GM18502 (cell line): ENCODE measurements around the gene SLC38A3.

Source experiments
- ATAC-seq: cut with Tn5 transposase; IDR thresholded peaks from one replicate; pipeline ENCODE4 v1.9.1; 2021; ENCODE audit warnings: mild to moderate bottlenecking; ENCODE audit not compliant: unreplicated experiment, poor library complexity

The SLC38A3 gene

DNA sequence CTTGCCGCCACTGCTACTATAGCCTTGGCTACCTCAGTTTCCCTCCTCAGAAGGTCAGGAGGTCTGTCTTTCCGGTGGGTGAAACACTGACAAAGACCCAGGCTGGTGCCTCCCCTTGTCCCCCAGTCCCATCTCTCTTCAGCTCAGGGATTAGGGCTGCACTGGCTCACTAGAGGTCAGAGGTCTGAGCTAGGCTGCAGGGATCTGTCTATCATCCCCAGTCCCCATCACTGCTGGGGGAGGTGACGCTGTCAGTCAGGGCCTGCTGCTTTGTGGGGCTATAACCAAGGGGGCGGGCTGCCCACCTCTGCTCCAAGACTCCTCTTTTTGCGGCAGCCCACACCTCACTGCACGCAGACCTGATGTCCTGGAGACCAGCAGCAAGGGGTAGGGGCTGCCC is 36.3 kb upstream of the SLC38A3 start:
- ATAC-seq: no peak

DNA sequence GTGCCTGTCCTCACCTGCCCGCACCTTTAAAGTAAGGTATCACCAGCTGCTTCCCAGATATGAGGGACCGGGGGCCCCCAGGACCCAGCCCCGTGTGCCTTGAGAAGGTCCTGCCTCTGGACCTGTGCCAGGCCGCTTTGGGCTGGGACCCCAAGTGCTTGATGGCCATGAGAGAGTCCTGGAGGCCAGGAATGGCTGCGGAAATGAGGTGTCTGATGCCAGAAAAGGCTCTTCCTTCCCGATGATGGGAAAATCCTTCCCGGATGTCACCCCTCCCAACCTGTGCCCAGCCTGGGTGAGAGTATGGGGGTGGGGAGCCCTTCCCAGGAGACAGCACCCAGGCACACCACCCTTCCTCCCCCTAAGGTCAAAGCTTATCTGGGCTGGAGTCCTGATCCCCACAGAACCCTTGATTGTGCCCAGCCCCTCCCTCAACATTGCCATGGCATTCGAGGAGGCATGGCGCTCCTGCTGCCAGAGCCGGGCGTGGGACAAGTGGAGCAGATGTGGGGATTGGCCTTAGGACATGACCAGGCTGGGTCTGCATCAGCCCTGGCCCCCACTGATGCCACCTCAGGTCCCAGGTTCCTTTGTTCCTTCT is 35.7 kb upstream of the SLC38A3 start:
- ATAC-seq: no peak

DNA sequence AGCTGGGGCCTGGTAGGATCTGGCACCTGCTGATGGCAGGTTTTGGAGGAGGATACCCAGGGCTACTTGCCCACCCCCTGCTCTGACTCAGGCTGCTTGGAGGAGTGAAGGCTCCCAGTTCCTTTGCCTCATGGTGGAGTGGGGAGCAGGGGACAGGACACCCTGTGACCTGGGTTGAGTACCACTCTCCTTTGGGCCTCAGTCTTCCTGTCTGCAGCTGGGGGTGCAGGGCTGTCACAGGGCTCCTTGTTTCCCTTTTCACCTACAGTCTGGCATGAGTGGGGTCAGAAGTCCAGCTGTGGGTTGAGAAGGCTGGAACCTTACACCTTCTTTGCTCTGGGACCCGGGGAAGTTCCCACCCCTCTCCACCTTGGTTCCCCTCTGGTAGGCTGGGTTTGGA is 35.2 kb upstream of the SLC38A3 start:
- no peak for ATAC-seq

DNA sequence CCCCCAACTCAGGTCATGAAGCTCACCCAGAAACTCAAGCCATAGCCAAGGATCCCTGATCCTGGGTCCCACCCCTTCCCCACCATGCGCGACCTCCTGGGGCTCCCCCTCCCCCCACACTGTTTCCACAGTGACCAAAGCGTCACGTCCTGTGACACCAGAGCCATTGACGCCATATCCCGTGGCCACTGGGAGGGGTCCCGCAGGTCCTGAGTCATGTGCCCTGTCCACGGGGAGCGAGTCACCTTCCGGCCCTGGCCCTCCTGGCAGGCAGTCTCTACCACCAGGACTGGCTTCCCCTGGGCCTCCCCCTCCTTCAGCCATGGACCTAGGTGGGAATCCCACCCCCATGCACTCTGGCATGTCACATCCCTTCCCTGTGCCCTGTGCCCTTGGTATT is 34.4 kb upstream of the SLC38A3 start:
- ATAC-seq: no peak

DNA sequence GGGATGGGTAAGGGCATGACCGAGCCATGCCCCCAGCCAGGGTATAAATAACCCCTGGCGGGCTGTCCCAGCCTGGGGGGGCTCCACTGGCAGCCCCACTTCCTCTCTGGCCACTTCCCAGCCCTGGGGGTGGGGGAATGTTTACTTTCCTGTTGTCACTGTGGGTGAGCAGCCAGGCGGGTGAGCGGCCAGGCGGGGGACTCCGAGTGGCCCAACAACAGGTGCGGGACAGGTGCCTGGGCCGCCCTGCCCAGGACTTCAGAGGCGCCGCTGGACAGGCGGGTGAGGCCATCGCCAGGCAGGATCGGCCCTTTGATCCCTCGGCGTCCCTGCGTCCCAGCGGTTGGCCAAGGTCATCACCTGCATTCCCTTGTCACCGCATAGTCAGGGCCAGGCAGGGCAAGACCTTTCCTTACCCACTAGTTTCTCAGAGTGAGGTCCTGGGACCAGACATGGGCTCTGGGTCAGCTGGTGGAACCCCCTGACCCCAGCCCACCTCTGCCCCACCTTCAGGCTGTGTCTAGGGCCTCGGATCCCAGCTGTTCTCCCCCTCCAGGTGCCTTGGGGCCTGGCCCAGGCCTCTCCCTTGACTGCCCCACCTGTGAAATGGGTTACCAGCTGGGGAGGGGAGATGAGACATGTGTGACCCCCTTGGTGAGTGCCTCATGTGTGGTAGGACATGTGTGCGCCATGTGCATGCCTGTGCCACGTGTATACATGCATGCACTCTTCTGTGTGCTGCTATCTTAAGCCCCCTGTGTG is 33.4 kb upstream of the SLC38A3 start:
- ATAC-seq: no peak

DNA sequence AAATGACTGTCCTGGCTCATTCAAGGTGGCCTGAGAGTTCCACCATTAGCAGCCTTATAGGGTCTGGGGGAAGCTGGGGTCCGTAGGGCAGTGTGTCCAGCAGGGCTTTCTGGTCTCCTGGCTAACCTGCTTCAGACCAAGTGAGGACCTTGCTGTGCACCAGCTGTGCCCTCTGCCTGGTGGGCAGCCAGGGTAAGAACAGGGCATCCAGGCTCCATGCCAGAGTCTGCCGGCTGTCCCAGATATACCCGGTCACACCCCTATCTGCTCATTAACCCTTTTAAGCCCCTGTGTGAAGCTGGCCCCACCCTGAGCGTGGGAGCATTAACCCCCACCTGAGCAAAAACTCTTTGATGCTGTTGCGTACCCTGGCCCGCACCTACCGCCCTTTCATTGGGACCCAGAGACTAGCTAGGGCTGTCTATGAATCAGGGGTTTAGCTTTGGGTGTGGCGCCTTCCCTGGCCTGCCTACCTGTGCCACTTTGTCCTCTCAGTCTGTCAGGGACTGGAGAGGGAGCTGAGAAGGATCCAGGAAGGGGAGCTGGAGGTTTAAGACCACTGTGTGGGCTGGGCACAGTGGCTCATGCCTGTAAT is 32.3 kb upstream of the SLC38A3 start:
- ATAC-seq: no peak

DNA sequence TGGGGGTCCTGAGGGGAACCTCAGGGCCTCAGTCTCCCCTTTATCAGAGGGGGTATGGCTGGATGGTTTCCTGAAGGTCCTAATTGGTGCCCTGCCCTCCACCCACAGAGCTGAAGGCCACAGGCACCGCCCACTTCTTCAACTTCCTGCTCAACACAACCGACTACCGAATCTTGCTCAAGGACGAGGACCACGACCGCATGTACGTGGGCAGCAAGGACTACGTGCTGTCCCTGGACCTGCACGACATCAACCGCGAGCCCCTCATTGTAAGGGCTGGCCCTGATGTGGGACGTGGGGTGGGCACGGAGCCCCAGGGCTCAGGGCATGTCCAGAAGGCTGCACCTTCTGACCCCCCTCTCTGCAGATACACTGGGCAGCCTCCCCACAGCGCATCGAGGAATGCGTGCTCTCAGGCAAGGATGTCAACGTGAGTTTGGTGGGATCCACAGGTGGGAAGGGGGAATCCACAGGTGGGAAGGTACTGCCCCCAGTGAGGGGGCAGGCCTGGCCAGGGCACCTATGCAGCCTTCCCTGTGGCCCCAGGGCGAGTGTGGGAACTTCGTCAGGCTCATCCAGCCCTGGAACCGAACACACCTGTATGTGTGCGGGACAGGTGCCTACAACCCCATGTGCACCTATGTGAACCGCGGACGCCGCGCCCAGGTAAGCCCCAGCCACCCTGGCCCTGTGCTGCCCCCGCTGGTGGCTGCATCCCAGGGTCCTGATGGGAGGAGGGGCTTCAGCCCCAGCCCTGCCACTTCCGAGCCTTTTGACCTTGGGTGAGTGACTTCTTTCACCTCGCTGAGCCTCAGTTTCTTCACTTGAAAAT is 31.2 kb upstream of the SLC38A3 start:
- no peak for ATAC-seq

DNA sequence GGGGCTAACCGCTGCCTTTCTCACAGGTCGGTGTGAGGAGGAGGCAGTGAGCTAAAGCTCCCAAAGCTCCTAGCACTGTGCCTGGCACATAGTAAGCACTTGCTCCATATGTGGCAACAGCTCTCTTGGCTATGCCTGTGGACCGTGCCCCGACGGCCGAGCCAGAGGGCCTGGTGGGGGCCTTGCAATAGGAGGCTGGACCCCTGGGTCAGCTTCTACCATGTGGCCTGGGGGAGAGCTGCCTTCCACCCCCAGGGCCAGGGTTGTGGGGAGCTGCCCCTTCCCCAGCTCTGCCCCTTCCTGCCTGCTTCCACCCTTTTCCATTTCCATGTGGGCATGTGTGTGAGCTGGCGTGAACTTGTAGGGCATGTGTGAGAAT is 30.6 kb upstream of the SLC38A3 start:
- no peak for ATAC-seq

DNA sequence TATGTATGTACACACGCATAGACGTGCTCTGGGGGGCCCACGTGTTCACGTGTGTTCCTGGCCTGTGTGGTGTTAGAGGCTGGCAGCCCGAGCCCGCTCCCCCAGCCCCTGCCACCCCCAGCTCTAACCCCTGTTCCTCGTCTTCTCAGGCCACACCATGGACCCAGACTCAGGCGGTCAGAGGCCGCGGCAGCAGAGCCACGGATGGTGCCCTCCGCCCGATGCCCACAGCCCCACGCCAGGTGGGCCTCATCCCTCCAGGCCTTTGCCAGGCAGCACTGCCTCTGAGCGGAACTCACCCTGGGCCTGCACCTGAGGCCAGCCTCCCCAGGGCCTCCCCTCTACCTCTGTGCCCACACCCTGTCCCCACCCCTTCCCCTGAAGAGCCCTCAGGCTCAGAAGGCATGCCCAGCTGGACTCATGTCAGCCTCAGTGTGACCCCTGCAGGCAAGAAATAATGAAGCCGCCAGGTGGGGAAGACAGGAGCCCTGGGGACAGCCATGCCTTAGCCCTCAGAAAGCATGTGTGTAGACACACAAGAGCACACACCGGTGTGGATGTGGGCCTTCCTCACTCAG is 30.0 kb upstream of the SLC38A3 start:
- no peak for ATAC-seq

DNA sequence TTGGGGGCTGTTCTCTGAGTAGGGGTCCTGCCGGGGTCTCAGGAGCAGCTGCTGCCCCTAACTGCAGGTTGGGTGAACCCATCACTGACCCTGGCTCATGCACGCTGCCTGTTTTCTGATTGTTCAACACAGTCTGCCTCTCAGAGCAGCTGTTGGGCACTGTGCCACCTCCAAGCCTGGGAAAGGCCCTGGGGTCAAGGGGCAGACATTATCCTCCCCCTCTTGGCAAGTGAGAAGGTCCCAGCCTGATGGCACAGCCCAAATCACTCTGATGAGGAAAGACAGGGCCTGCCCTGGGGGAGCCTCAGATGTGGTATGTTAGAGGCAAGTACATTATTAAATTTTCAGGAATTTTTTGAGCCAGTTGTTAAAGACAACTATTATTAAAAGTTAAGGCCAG is 27.7 kb upstream of the SLC38A3 start:
- ATAC-seq: no peak

DNA sequence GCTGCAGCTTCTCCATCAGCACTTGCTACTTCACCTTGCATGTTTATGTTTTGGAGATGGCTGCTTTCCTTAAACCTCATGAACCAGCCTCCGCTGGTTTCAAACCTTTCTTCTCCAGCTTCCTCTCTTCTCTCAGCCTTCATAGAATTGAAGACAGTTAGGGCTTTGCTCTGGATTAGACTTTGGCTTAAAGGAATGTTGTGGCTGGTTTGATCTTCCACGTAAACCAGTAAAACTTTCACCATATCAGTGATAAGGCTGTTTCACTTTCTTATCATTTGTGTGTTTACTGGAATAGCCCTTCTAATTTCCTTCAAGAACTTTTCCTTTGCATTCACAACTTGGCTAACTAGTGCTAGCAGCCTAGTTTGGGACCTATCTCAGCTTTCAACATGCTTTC is 25.4 kb upstream of the SLC38A3 start:
- no peak for ATAC-seq

DNA sequence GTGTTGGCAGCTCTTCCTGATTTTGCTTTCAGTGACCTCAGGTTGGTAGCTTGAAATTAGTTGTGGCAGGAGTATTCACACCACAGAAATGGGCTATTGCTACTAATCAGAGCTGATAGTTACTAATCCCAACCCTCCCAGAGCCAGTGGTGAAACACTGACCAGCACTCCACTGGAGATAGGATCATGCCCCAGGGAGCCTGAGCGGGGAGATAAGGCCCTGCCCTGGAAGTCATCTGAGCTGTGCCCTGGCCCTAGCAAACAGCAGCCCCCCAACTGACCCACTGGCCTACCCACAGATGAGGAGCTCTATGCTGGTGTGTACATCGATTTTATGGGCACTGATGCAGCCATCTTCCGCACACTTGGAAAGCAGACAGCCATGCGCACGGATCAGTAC is 23.1 kb upstream of the SLC38A3 start:
- ATAC-seq: no peak

DNA sequence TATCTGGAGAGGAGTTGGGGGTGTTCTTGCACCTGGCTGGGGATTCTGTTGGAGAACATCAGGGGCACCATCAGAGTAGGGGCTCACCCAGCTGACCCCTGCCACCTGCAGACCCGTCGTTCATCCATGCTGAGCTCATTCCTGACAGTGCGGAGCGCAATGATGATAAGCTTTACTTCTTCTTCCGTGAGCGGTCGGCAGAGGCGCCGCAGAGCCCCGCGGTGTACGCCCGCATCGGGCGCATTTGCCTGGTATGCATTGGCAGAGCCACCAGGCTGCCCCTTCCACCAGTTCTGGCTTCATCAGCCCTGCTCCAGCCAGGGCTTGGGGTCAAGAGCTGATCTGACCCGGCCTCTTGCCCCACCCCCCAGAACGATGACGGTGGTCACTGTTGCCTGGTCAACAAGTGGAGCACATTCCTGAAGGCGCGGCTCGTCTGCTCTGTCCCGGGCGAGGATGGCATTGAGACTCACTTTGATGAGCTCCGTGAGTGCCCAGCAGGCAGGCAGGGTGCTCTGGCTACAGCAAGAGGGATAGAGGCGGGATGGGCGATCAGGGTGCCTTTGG is 22.5 kb upstream of the SLC38A3 start:
- no peak for ATAC-seq

DNA sequence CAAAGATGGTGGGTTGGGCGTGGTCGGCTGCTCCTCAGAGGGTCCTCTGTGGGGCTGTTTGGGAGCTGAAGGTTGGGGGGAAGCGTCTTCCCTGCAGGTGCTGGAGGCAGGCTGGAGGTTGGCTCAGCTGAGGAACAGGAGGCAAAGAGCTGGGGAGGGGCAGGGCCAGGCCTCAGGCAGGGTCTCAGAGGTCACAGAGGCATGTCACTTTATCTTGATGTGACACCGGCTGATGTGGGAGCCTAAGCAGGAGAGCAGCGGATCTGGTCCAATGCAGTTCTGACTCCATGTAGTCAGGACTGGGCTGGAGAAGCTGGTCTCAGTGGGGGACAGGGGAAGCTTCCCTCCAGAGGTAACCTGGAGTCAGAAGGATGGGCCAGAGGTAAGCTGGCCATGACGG is 21.3 kb upstream of the SLC38A3 start:
- no peak for ATAC-seq

DNA sequence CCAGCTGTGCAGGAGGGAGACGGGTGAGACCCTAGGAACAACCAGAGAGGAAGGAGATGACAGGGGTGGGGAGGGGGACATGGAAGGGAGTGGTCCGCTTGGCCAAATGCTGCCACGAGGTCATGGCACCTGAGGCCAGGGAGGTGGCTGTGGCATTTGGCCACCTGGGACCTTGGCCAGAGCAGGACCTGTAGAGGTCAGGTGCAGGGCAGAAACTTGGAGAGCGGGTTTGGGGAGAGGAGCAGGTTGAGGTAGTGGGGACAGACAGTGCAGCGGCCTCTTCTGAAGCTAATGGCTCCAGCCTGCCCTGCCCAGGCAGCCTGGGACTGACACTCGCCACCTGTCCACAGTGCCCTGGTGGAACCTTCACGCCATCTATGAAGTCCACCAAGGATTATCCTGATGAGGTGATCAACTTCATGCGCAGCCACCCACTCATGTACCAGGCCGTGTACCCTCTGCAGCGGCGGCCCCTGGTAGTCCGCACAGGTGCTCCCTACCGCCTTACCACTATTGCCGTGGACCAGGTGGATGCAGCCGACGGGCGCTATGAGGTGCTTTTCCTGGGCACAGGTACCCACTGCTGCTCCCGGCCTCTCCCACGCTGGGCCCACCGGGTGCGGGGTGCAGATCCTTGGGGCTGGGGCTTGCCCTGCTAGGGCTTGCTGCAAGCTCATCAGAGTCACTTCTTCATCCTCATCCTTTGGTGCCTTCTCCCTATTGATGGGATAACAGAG is 20.7 kb upstream of the SLC38A3 start:
- no peak for ATAC-seq

DNA sequence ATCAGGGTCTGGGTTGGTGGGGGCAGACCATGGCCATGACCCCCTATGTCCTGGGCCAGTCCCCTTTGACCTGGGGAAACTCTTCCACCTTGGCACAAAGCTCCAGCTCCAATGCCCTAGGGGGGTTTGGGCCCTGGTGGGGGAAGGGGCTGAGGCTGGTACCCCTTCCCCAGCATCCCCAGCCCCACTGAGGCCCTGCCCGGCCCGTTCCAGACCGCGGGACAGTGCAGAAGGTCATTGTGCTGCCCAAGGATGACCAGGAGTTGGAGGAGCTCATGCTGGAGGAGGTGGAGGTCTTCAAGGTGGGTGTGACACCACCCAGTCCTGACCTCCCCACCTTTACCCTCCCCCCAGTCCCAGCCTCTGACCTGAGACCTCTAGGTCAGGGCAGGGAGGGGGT is 19.8 kb upstream of the SLC38A3 start:
- ATAC-seq: no peak

DNA sequence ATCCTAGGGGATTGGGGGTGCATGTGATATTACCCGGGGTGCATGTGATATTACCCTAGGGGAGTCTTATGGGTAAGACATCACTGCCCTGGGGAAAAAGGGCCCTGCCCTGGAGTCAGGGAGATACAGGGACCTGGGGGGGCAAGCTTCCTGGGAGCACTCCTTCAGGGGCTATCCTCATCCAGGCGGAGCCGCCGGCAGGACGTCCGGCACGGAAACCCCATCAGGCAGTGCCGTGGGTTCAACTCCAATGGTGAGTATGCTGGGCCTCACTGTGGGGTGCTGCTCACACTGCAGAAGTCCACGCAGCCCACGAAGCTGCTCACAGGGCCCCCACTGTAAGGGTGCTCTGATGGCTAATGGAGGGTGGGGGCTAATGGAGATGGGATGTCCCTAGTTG is 19.0 kb upstream of the SLC38A3 start:
- ATAC-seq: no peak

DNA sequence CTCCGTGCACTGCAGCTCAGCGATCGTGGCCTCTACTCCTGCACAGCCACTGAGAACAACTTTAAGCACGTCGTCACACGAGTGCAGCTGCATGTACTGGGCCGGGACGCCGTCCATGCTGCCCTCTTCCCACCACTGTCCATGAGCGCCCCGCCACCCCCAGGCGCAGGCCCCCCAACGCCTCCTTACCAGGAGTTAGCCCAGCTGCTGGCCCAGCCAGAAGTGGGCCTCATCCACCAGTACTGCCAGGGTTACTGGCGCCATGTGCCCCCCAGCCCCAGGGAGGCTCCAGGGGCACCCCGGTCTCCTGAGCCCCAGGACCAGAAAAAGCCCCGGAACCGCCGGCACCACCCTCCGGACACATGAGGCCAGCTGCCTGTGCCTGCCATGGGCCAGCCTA is 17.3 kb upstream of the SLC38A3 start:
- no peak for ATAC-seq

DNA sequence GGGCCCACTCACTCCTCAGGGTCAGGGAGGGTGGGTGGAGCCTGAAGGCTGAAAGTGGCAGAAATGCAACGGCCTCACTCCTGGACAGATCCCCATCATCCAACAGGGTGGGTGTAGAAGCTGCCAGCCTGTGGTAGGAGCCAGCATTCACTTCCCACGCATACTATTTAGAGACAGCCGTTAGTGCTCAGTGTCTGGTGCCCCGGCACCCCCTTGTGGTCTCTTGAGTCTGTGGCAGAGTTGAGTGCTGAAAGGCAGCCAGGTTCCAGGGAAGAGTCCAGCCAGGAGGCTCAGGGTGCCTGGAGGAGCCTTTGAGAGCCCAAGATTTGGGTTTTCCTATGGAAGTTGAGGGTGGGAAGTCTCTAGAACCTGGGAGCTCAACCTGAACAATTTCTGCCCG is 15.8 kb upstream of the SLC38A3 start:
- no peak for ATAC-seq

DNA sequence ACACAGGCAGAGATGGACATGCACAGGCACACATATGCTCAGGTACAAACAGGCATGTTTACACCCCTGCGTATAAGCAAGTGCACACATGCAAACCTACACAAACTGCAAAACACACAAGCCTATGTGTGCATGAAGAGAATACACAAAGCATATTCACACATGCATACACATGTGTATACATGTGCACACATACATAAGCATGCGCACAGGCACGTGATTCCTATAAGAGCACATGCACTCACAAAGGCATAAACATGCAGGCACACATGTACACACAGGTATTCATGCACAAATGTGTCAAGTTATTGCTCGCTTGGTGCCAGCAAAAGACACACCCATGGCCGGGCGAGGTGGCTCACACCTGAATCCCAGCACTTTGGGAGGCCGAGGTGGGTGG is 15.1 kb upstream of the SLC38A3 start:
- ATAC-seq: no peak
